Thyroid gland (tissue), 4 donors: Measurements from ENCODE around the gene HOXB2. TPM values are rescaled to one million over a fixed set of nuclear protein-coding genes. Genes with fewer than 3 reads are reported as not detected.

Source experiments
- DNase-seq, 2 donors: peaks; one replicate each; pipeline ENCODE4 v3.0.0-alpha.2; 2019
- H3K27ac ChIP-seq, 3 donors: fragments of 200-600 bp; sonication (generic); 1 replicate in 2 of 3; 2 replicates in 1 of 3; pipeline ENCODE4 v1.5.1; 2016 to 2019; ENCODE audit warnings: mild to moderate bottlenecking in 1 of 3, moderate library complexity in 1 of 3
- H3K27me3 ChIP-seq: fragments of 200-600 bp; sonication (generic); one replicate; pipeline ENCODE4 v1.5.1; 2019
- H3K36me3 ChIP-seq, 2 donors: fragments of 200-600 bp; sonication (generic); one replicate each; pipeline ENCODE4 v1.5.1; 2016 to 2019
- H3K4me1 ChIP-seq, 2 donors: fragments of 200-600 bp; sonication (generic); one replicate each; pipeline ENCODE4 v1.5.1; 2017 to 2019
- H3K4me3 ChIP-seq, 3 donors: fragments of 200-600 bp; sonication (generic); replicated peaks in 1 of 3; 1 replicate in 2 of 3; 2 replicates in 1 of 3; pipeline ENCODE4 v1.5.1; 2016; ENCODE audit warnings: mild to moderate bottlenecking in 1 of 3
- H3K9me3 ChIP-seq: fragments of 200-600 bp; sonication (generic); one replicate; pipeline ENCODE4 v1.5.1; 2017
- POLR2A ChIP-seq, 2 donors: fragments of 450-650 bp; IDR thresholded peaks; one replicate each; pipeline ENCODE4 v1.6.1; 2017; ENCODE audit warnings: antibody characterized with exemption in 2 of 2, mild to moderate bottlenecking in 2 of 2, moderate library complexity in 1 of 2
- WGBS, 2 donors: methylation state at CpG; one replicate each; pipeline ENCODE4 v1.1.5; 2017; 5-methylcytosine and 5-hydroxymethylcytosine counted together
- intact Hi-C: fragments of 100-400 bp; cut with DNase I; formaldehyde crosslinking; loops from one replicate; pipeline ENCODE4 v1.15.1; 2023
- total RNA-seq, 4 donors: library from RNA; depleted of rRNA; stranded (reverse); fragments of >200 nt; gene quantifications; one replicate each; pipeline ENCODE4 v1.2.3, GENCODE V29; 2016
- TF ChIP-seq, protein P1 (sequence below), 6 experiments: fragments of 200-600 bp in 3 of 6; fragments of 450-650 bp in 3 of 6; sonication (generic) in 3 of 6; IDR thresholded peaks; one replicate each; pipeline ENCODE4 v1.5.1; 2016 to 2019; ENCODE audit warnings: antibody characterized with exemption in 6 of 6, mild to moderate bottlenecking in 2 of 6, inconsistent platforms in 1 of 6, moderate library complexity in 1 of 6

Gene HOXB2
- total RNA-seq, 4 donors from 2014 or later = 2.6 to 9.4 (median 5.2) TPM

DNA sequence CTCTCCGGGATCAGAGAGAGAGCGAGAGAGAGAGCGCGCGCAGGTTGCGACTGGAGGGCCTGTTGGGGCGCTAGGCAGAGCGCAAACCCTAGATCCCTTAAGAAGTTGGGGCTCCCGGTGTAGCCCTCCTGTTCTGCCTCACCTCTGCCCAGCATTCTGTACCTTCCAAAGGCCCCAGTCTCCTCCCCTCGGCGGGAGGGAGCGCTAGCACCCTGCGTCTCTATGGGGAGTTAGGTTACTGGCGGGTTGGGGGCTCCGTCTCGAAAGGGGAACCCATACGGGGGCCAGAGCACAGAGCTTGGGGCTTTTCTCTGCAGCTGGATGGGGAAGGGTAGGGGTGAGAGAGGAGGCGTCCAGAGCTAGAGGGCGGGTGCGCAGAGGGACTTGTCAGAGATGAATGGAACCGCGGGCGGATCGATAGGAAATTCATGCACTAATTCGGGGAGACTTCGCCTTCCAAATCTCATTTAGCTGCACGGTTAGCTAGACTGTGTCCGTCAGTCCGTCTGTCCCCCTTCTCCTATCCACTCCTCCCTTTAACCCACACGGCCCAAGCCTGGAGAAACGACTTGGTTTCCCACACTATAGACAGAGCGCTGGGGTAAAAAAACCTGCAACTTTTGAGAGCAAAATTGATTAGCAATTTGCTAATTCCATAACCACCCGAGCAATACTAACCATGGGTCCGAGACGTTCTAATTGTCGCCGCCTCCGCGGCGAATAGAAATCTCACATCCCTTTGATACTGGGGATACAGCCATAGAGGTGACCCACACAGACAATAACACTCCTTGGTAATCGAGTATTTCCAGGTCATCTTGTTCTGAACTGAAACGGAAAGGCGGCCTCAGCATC lies 33.9 kb upstream of the HOXB2 start:
- Histone ChIP-seq H3K9me3 (no peaks in the 10 kb centered on the region), H3K27me3 (peaks cover 79% of the 10 kb centered on the region), H3K4me3 (peak overlapping the region in 1 of 3 donors; percentile 24), H3K27ac (peak overlapping the region in 1 of 3 donors; percentile 21), H3K36me3 (no peaks in the 10 kb centered on the region), H3K4me1 (peaks cover 0 to 20% of the 10 kb centered on the region in 2 donors)
- WGBS, 2 donors = 10 to 19% methylated on average over 40 to 43 of the region's 43 CpGs
- intact Hi-C loops = no loop called here
- no peak for DNase-seq
- no peak for TF ChIP-seq POLR2A (IDR thresholded peaks at IDR 0.05)
- TF ChIP-seq, protein P1, sequence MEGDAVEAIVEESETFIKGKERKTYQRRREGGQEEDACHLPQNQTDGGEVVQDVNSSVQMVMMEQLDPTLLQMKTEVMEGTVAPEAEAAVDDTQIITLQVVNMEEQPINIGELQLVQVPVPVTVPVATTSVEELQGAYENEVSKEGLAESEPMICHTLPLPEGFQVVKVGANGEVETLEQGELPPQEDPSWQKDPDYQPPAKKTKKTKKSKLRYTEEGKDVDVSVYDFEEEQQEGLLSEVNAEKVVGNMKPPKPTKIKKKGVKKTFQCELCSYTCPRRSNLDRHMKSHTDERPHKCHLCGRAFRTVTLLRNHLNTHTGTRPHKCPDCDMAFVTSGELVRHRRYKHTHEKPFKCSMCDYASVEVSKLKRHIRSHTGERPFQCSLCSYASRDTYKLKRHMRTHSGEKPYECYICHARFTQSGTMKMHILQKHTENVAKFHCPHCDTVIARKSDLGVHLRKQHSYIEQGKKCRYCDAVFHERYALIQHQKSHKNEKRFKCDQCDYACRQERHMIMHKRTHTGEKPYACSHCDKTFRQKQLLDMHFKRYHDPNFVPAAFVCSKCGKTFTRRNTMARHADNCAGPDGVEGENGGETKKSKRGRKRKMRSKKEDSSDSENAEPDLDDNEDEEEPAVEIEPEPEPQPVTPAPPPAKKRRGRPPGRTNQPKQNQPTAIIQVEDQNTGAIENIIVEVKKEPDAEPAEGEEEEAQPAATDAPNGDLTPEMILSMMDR (IDR thresholded peaks at IDR 0.05) = no peak

DNA sequence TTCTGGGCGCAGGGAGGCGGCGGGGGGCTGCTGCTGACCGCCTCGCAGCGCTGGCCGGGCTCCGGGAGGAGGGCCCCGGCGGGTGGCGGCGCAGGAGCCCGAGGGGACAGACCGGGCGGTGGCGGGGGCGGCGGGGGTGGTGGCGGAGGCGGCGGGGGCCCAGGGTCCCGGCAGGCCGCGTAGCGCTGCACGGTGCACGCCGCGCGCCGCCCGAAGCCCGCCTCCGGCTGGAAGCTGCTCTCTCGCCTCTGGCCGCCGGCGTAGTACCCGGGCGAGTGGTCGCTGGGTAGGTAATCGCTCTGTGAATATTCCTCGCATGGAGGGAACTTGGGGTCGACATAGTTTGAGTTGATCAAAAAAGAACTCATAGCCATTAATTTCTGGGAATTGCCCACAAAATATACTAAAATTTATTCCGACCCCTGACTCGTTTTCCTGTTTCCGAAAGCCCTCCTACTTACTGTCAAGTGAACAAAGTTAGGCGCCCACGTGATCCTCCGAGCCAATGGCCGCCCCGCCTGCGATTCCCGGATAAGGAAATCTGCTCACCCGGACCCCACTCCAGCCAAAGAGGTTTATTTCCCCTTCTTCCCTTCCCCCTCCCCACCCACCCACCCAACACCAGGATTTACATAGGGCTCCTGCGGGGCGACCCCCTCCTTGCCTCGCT lies 33.2 kb upstream of the HOXB2 start, which contains the start of gene HOXB4:
Gene HOXB4, minus strand, starts transcription at position 405 of the 670 bp plus-strand sequence. Its CDS starts 31 bp downstream, at position 374.
- Histone ChIP-seq H3K9me3 (no peaks in the 10 kb centered on the region), H3K27me3 (peaks cover 77% of the 10 kb centered on the region), H3K4me3 (peak within 1 kb of the TSS in 1 of 3 donors; percentile 24), H3K4me1 (peaks cover 0 to 20% of the 10 kb centered on the region in 2 donors), H3K27ac (peak within 1 kb of the TSS in 2 of 3 donors; percentile 21 to 33), H3K36me3 (no peaks in the 10 kb centered on the region)
- no peak for TF ChIP-seq POLR2A (IDR thresholded peaks at IDR 0.05)
- intact Hi-C loops = no loop called here
- WGBS, 2 donors = 2% methylated on average over 30 to 33 of the region's 58 CpGs
- peak; percentile 41 to 45 for DNase-seq

DNA sequence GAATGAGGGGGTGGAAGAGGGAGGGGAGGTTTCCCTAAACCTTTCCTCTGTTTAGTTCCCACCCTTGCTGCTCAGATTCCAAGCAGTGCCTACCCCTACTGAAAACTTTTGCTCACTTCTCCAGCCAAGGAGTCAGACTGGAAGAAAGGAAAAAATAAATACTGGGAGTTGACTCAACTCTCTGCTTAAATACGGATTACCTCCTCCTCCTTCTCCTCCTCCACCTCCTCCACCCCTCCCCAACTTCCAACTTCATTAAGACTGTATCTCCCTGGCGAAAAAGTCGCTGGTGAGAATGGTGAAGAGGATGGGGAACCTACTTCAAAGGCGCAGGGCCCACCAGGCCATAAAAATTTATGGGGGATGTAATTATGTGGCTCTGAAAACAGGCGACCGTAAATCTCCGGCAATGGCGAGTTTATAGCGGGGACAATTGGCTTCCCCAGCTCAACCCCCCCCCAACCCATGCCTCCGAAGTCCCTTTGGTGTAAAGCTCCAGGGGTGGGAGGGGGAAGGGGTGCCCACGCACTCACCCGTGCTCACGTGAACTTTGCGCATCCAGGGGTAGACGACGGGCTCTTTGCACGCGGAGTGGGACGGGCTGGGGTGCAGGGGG lies 32.5 kb upstream of the HOXB2 start:
- Histone ChIP-seq H3K27ac (peak overlapping the region in 2 of 3 donors; percentile 21 to 33), H3K36me3 (no peaks in the 10 kb centered on the region), H3K4me3 (peak overlapping the region in 1 of 3 donors; percentile 24), H3K9me3 (no peaks in the 10 kb centered on the region), H3K27me3 (peaks cover 72% of the 10 kb centered on the region), H3K4me1 (peaks cover 0 to 18% of the 10 kb centered on the region in 2 donors)
- 3 to 7% methylated on average over 16 to 19 of the region's 19 CpGs for WGBS, 2 donors
- TF ChIP-seq, protein P1 (IDR thresholded peaks at IDR 0.05) = no peak
- TF ChIP-seq POLR2A (IDR thresholded peaks at IDR 0.05) = no peak
- DNase-seq = no peak
- intact Hi-C loops = no loop called here

DNA sequence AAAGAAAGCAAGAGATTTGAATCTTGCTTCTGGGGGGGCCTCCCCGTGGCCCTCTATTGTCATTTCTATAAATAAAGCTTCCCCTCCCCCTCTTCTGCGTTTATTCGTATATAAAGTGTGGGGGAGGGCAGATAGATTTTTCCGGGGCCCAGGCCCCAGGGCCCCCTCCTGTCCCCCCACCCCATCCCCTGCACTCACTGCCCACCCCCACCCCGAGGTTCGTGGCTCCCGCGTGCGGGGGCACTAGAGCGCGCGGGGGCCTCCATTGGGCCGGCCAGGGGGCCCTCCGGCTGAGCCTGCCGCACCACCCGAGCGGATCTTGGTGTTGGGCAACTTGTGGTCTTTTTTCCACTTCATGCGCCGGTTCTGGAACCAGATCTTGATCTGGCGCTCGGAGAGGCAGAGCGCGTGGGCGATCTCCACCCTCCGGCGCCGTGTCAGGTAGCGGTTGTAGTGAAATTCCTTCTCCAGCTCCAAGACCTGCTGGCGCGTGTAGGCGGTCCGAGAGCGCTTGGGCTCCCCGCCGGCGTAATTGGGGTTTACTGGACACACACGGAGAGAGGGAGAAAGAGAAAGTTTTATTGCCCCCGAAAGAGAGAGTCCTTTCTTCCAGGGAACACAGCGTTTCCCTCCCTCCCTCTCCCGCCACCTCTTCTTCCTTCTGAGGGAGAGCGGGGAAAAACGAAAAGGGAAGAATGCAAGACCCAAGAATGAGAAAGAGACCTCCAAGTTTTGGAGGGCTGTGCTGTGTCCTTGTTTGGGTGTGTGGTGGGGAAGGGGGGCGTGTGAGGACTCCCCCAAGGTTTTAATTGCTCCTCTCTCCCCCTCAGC lies 31.8 kb upstream of the HOXB2 start:
- 11 to 14% methylated on average over 29 to 30 of the region's 43 CpGs for WGBS, 2 donors
- TF ChIP-seq, protein P1 (IDR thresholded peaks at IDR 0.05) = no peak
- no peak for TF ChIP-seq POLR2A (IDR thresholded peaks at IDR 0.05)
- Histone ChIP-seq H3K27me3 (peaks cover 70% of the 10 kb centered on the region), H3K27ac (peak overlapping the region in 2 of 3 donors; percentile 33 to 61), H3K4me3 (peak overlapping the region in 1 of 3 donors; percentile 24), H3K9me3 (no peaks in the 10 kb centered on the region), H3K4me1 (peaks cover 0 to 12% of the 10 kb centered on the region in 2 donors), H3K36me3 (no peaks in the 10 kb centered on the region)
- peak; percentile 25 to 40 for DNase-seq
- intact Hi-C loops = no loop called here
